SK-N-SH treated with all-trans-retinoic acid at 6 μM for 48 hours (cell line): ENCODE results near the gene CDC34.

Experiments
- ARNTL ChIP-seq: fragments of 450-650 bp; formaldehyde crosslinking; IDR thresholded peaks from 2 replicates; pipeline ENCODE4 v1.5.0; 2020; ENCODE audit warnings: low read depth, mild to moderate bottlenecking, moderate library complexity, borderline replicate concordance
- ESRRG ChIP-seq: fragments of 250-450 bp; sonication (Bioruptor Pico); IDR thresholded peaks from 2 replicates; pipeline ENCODE4 v1.6.1; 2021; ENCODE audit warnings: mild to moderate bottlenecking
- GLIS3 ChIP-seq: fragments of 250-450 bp; sonication (Bioruptor Pico); IDR thresholded peaks from 2 replicates; pipeline ENCODE4 v1.5.0; 2020; ENCODE audit warnings: mild to moderate bottlenecking, moderate library complexity
- RARB ChIP-seq: fragments of 250-450 bp; sonication (Bioruptor Pico); IDR thresholded peaks from 2 replicates; pipeline ENCODE4 v1.8.0; 2021; ENCODE audit warnings: mild to moderate bottlenecking, moderate library complexity
- TOX ChIP-seq: fragments of 250-450 bp; sonication (Bioruptor Pico); IDR thresholded peaks from 2 replicates; pipeline ENCODE4 v1.8.0; 2021; ENCODE audit warnings: mild to moderate bottlenecking, moderate library complexity, borderline replicate concordance
- ZFP3 ChIP-seq: fragments of 250-450 bp; sonication (Bioruptor Pico); IDR thresholded peaks from 2 replicates; pipeline ENCODE4 v1.5.0; 2020; ENCODE audit warnings: mild to moderate bottlenecking, moderate library complexity
- ZFP30 ChIP-seq: fragments of 450-650 bp; formaldehyde crosslinking; IDR thresholded peaks from 2 replicates; pipeline ENCODE4 v1.5.0; 2022; ENCODE audit warnings: mild to moderate bottlenecking, moderate library complexity
- ZNF565 ChIP-seq: fragments of 450-650 bp; formaldehyde crosslinking; conservative IDR thresholded peaks from 2 replicates; pipeline ENCODE4 v1.5.0; 2020; ENCODE audit warnings: low read depth, mild to moderate bottlenecking, moderate library complexity
- TF ChIP-seq, protein P1 (sequence below): fragments of 250-450 bp; sonication (Bioruptor Pico); IDR thresholded peaks from 2 replicates; pipeline ENCODE4 v1.8.0; 2020; ENCODE audit warnings: mild to moderate bottlenecking, moderate library complexity, borderline replicate concordance

DNA sequence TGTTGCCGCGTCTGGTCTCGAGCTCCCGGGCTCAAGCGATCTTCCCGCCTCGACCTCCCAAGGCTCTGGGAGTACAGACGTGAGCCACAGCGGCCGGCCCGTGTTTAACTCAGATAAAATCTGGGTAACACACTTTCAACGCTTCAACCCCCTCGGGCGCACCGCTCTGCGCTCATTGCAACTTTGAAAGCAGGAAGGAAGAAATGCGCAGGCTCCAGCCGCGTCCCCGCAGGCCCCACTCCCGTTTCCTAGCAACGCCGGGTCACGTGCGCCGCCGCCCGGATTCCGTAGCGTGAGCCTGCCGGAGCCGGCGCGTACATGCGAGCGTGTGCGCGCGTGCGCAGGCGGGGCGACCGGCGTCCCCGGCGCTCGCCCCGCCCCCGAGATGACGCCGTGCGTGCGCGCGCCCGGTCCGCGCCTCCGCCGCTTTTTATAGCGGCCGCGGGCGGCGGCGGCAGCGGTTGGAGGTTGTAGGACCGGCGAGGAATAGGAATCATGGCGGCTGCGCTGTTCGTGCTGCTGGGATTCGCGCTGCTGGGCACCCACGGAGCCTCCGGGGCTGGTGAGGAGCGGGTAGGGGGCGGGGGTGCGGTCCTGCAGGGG is 40.7 kb downstream of the CDC34 start, which contains the start of gene BSG:
- no peak for TF ChIP-seq ZFP3 (CRISPR knock-in tag)
- TF ChIP-seq RARB: no peak
- peak; percentile 23; the same call in 1 of the 2 replicates for TF ChIP-seq GLIS3 (CRISPR knock-in tag)
- no peak for TF ChIP-seq ESRRG (CRISPR knock-in tag)
- TF ChIP-seq, protein P1, sequence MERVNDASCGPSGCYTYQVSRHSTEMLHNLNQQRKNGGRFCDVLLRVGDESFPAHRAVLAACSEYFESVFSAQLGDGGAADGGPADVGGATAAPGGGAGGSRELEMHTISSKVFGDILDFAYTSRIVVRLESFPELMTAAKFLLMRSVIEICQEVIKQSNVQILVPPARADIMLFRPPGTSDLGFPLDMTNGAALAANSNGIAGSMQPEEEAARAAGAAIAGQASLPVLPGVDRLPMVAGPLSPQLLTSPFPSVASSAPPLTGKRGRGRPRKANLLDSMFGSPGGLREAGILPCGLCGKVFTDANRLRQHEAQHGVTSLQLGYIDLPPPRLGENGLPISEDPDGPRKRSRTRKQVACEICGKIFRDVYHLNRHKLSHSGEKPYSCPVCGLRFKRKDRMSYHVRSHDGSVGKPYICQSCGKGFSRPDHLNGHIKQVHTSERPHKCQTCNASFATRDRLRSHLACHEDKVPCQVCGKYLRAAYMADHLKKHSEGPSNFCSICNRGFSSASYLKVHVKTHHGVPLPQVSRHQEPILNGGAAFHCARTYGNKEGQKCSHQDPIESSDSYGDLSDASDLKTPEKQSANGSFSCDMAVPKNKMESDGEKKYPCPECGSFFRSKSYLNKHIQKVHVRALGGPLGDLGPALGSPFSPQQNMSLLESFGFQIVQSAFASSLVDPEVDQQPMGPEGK (CRISPR knock-in tag): no peak
- no peak for TF ChIP-seq ARNTL (CRISPR knock-in tag)
- no peak for TF ChIP-seq ZNF565
- no peak for TF ChIP-seq ZFP30 (CRISPR knock-in tag)
- TF ChIP-seq TOX (CRISPR knock-in tag): no peak
